Epithelial cell of proximal tubule (primary cell): Measurements from ENCODE around the gene STEAP1. TPM values are rescaled to one million over a fixed set of nuclear protein-coding genes. Genes with fewer than 3 reads are reported as not detected.

Source experiments
- DNase-seq: peaks from one replicate; pipeline ENCODE4 v3.0.0-alpha.2; 2011; ENCODE audit warnings: low read depth
- H3K4me3 ChIP-seq: 2 replicates; pipeline ENCODE4 v1.5.1; 2011; ENCODE audit warnings: low read depth, mild to moderate bottlenecking, low read length
- total RNA-seq: library from RNA; depleted of rRNA; stranded (reverse); fragments of >200 nt; gene quantifications from 2 replicates; pipeline ENCODE4 v1.2.3, GENCODE V29; 2015
- TF ChIP-seq, protein P1 (sequence below): conservative IDR thresholded peaks from 2 replicates; pipeline ENCODE4 v1.5.1; 2012; ENCODE audit warnings: low read depth, mild to moderate bottlenecking, low read length

Gene STEAP1
- total RNA-seq, 1 donor from 2014 or later = 3.4 TPM

DNA sequence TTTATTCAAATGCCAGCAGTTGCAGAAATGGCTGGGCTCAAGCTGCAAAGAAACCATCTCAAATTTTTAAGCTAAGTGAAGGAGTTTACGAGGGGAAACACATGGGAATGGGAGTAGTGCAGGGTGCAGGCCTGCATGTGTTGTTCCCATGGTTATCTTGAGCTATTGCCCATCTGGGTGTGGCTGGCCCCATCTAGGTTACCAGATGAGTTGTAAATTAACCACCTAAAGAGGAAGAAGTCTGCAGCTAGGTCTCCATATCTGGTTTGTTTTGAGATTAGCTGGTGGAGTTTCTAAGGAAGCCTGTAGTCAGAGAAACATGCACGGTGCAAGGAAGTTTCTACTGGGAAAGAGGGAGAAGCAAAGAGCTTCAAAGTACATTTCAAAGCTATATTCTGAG is 34.0 kb downstream of the STEAP1 start:
- H3K4me3 ChIP-seq = no peak overlapping the region
- no peak for DNase-seq
- TF ChIP-seq, protein P1, sequence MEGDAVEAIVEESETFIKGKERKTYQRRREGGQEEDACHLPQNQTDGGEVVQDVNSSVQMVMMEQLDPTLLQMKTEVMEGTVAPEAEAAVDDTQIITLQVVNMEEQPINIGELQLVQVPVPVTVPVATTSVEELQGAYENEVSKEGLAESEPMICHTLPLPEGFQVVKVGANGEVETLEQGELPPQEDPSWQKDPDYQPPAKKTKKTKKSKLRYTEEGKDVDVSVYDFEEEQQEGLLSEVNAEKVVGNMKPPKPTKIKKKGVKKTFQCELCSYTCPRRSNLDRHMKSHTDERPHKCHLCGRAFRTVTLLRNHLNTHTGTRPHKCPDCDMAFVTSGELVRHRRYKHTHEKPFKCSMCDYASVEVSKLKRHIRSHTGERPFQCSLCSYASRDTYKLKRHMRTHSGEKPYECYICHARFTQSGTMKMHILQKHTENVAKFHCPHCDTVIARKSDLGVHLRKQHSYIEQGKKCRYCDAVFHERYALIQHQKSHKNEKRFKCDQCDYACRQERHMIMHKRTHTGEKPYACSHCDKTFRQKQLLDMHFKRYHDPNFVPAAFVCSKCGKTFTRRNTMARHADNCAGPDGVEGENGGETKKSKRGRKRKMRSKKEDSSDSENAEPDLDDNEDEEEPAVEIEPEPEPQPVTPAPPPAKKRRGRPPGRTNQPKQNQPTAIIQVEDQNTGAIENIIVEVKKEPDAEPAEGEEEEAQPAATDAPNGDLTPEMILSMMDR = no peak

DNA sequence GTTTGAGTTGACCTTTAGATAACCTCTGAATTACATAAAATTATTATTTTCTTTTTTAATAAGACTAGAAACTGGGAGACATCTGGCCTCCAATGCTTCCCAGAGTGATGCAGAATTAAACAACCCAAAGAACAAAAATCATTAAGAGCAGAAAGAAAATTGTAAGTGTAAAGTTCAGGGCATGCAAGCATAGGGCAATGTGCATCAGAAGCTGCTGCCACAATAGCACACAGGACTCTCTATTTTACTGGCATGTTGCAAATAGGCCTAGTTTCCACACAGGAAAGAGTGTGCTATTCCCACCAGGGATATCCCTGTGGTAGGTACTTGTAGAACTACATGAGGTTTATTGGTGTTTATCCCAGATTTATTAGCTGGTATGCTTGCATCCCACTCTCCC is 36.7 kb downstream of the STEAP1 start:
- DNase-seq = no peak
- TF ChIP-seq, protein P1 = no peak

DNA sequence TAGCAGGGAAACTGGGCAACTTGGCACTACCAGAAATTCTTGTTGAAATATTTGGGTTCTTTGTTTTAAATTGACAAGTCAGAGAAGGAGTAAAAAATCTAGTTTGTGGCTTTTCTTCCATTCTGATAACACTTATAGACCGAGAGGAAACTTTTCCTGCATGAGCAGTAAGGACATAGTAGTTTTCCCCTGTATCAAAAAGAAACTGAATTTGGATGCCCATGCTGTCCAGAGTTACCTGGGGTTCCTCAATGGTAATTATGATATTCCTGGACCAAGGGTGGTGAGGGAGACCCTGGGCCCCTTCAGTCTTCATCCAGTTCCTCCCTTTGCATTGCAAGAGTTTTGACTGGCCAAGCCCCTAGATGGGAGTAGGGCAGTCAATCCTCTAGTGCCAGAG is 37.4 kb downstream of the STEAP1 start:
- DNase-seq = no peak
- TF ChIP-seq, protein P1 = no peak

More for the DNA sequence above, 36.7 kb downstream of the STEAP1 start:
- H3K4me3 ChIP-seq = no peak overlapping the region

DNA sequence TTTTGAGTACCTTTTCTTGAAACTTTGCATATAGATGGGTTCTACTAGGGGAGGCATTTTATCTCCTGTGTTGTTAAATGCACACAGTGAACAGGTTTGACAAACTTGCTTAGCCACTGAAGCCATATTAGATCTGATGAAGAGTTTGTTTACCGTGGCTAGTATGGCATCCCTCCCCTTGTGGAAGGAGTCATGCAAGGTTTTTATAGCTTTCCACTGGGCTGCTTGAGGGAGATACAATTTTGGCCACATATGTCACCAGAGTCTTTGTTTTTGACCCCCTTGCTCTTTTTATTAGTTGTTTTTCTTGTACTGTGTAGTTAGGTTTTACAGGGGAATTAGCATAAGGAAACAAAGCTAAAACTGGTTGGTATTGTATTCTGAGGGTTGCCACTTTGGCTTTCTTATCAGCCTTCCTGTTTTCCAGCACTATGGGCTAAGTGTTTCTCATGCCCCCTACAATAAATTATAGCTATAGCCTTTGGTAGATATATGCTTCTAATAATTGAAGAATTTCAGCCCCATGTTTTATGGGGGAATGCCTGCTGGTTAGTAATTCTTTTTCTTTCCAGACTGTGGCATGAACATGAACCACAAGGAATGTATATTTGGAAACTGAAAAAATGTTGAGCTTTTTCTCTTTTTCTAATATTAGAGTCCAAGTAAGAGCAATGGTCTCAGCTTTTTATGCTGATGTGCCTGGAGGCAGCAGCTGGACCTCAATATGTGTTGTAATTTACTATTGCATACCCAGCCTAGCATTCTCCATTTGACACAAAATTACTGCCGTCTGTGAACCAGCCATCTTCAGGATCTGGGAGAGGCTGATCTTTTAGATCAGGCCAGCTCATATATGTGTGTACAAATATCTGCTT is 38.8 kb downstream of the STEAP1 start:
- H3K4me3 ChIP-seq = no peak overlapping the region
- TF ChIP-seq, protein P1 = no peak
- no peak for DNase-seq

More for the DNA sequence above, 37.4 kb downstream of the STEAP1 start:
- no peak overlapping the region for H3K4me3 ChIP-seq

DNA sequence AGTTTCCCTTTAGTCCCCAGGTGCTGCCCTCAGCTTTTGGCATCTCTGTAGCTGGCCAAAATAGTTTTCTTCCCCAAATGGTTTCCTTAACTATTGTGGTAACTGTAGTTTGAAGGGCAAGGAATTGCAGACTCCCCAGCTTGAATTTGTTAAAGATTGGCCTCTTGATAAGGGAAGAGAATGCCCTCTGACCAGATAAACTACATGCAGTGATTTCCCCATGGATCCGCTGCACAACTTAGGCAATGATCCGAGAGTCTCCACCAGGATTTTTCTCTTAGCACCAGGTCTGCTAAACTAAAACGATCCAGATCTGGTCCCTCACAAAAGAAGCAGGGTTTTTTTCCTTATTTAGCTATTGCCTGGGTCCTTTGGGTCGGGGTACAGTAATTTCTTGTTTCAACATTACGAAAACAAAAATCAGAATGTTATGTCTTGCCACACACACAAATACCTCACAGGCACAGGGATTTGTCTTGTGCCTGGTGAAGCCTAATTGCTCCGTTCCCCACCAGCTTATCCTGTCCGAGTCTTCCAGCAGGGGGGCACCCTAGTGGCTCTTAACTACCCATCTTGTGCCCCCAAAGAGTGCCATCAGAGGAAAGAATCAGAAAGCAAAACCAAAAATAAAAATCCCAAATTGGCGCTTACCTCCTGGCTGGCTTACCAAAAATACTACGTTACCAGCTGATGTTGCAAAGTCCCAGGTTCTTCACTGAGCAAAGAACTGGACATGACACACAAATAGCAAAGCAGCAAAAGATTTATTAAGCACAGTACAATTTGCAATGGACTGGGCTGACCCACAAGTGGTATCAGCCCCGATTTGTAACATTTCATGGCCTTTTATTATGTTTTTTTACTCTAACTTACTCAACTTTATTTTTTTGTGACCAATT is 40.9 kb downstream of the STEAP1 start:
- TF ChIP-seq, protein P1 = no peak
- H3K4me3 ChIP-seq = no peak overlapping the region
- no peak for DNase-seq

DNA sequence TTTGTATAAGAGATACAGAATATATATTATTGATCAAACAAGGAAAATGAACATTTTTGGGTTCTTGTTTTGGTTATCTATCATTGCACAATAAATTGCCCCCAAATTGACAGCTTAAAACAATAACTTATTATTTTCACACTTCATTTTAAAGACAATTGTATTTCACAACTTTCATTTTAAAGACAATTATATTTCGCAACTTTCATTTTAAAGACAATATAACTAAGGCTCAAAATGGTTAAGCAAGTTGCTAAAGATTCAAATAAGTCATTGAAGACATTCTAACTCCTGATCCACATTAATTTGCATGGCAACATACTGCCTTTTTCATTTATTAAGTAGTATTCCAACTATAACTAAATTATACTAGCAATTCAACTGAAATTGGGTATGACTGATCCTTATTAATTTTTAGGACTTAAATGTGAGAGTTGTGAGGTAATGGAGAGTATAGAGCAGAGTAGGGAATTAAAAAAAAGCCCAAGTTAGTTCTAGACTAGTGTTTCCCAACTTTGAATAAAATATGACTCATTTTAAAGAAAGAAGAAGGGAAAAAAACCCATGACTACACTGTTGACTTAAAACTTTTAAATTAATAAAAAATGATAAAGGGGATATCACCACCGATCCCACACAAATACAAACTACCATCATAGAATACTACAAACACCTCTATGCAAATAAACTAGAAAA is 47.4 kb downstream of the STEAP1 start:
- H3K4me3 ChIP-seq = no peak overlapping the region
- TF ChIP-seq, protein P1 = no peak
- DNase-seq = no peak
